A673 (cell line): Measurements from ENCODE around the gene VAT1. TPM values are rescaled to one million over a fixed set of nuclear protein-coding genes. Genes with fewer than 3 reads are reported as not detected.

Source experiments
- Bru-seq: library from RNA; stranded (reverse); fragments of 400-500 nt; gene quantifications from one replicate; lab custom pipeline; 2021; lab: Mats Ljungman, UMichigan
- BruChase-seq, 2 experiments: library from RNA; stranded (reverse); fragments of 400-500 nt; gene quantifications; one replicate each; lab custom pipeline; 2021; lab: Mats Ljungman, UMichigan
- BruUV-seq: library from RNA; stranded (reverse); fragments of 400-500 nt; replicated peaks from 2 replicates; lab custom pipeline; 2021; lab: Mats Ljungman, UMichigan
- CTCF ChIA-PET: fragments of 300-600 bp; sonication (Branson Sonifier 250); formaldehyde crosslinking; loops from one replicate; lab custom pipeline; 2022; ENCODE audit warnings: antibody characterized with exemption; lab: Charles Lee
- POLR2A ChIA-PET: fragments of 300-600 bp; sonication (Branson Sonifier 250); formaldehyde crosslinking; loops from one replicate; lab custom pipeline; 2022; ENCODE audit warnings: antibody characterized with exemption; ENCODE audit not compliant: low non-redundant PET; lab: Charles Lee
- DNase-seq: peaks from one replicate; pipeline ENCODE4 v3.0.0-alpha.2; 2015; ENCODE audit warnings: low spot score
- H3K27ac ChIP-seq: fragments of 200-600 bp; sonication (generic); 2 replicates; pipeline ENCODE4 v1.5.1; 2016; ENCODE audit warnings: mixed run types, low read depth, mild to moderate bottlenecking, mixed read lengths, antibody characterized with exemption, low read length; ENCODE audit not compliant: poor library complexity, severe bottlenecking
- H3K27me3 ChIP-seq: fragments of 200-600 bp; sonication (generic); replicated peaks from 2 replicates; pipeline ENCODE4 v1.6.1; 2017; ENCODE audit warnings: mixed run types, low read depth, mild to moderate bottlenecking, mixed read lengths, antibody characterized with exemption, low read length; ENCODE audit not compliant: insufficient read depth, poor library complexity
- H3K36me3 ChIP-seq: fragments of 200-600 bp; sonication (generic); 2 replicates; pipeline ENCODE4 v1.6.1; 2016; ENCODE audit warnings: mixed run types, mild to moderate bottlenecking, mixed read lengths, antibody characterized with exemption, low read length; ENCODE audit not compliant: insufficient read depth, poor library complexity, severe bottlenecking
- H3K4me1 ChIP-seq: fragments of 200-600 bp; sonication (generic); 2 replicates; pipeline ENCODE4 v1.6.1; 2017; ENCODE audit warnings: mixed run types, mild to moderate bottlenecking, mixed read lengths, antibody characterized with exemption, low read length; ENCODE audit not compliant: insufficient read depth, poor library complexity, severe bottlenecking
- H3K4me3 ChIP-seq: fragments of 200-600 bp; sonication (generic); 2 replicates; pipeline ENCODE4 v1.5.1; 2016; ENCODE audit warnings: low read depth, mixed run types, mild to moderate bottlenecking, mixed read lengths, low read length; ENCODE audit not compliant: poor library complexity, severe bottlenecking
- H3K9me3 ChIP-seq: fragments of 200-600 bp; sonication (generic); 2 replicates; pipeline ENCODE4 v1.6.1; 2016; ENCODE audit warnings: mixed run types, low read depth, mild to moderate bottlenecking, mixed read lengths, antibody characterized with exemption, low read length; ENCODE audit not compliant: poor library complexity, severe bottlenecking
- EZH2 ChIP-seq: fragments of 200-600 bp; sonication (generic); IDR thresholded peaks from 2 replicates; pipeline ENCODE4 v1.6.1; 2017; ENCODE audit warnings: borderline replicate concordance, low read depth, mild to moderate bottlenecking, mixed read lengths, antibody characterized with exemption, low read length; ENCODE audit not compliant: poor library complexity, severe bottlenecking
- intact Hi-C: fragments of 100-400 bp; cut with micrococcal nuclease; formaldehyde crosslinking; loops from one replicate; pipeline ENCODE4 v1.10.0; 2022; ENCODE audit not compliant: unreplicated experiment
- long read RNA-seq: library from polyadenylated mRNA; stranded (forward); transcript quantifications from one replicate; pipeline ENCODE4 v2.0.0, GENCODE V29; 2022
- total RNA-seq: library from RNA; stranded (reverse); gene quantifications from 2 replicates; pipeline ENCODE4 v1.2.3, GENCODE V29; 2021
- TF ChIP-seq, protein P1 (sequence below): fragments of 300-800, 200-600 bp; sonication (generic); conservative IDR thresholded peaks from 2 replicates; pipeline ENCODE4 v1.5.1; 2017; ENCODE audit warnings: low read depth, mild to moderate bottlenecking, antibody characterized with exemption, low read length, moderate library complexity, mixed read lengths

Gene VAT1
- 45.2 and 47.0 TPM in 2 replicates for total RNA-seq
- Bru-seq, nascent RNA, result percentile 44 among the genes with signal in this experiment
- BruChase-seq, experiment 1, labeled RNA remaining after a 2-hour chase, result percentile 53 among the genes with signal in this experiment
- BruChase-seq, experiment 2, labeled RNA remaining after a 6-hour chase, result percentile 69 among the genes with signal in this experiment
- long read RNA-seq, transcript VAT1-201 (6 exons, 2,734 nt), result major isoform, 69 of 90 reads
- long read RNA-seq, partial matches to known transcripts, result 3 of 90 reads
- long read RNA-seq, other reads (novel, unspliced or antisense), result 16 of 90 reads

DNA sequence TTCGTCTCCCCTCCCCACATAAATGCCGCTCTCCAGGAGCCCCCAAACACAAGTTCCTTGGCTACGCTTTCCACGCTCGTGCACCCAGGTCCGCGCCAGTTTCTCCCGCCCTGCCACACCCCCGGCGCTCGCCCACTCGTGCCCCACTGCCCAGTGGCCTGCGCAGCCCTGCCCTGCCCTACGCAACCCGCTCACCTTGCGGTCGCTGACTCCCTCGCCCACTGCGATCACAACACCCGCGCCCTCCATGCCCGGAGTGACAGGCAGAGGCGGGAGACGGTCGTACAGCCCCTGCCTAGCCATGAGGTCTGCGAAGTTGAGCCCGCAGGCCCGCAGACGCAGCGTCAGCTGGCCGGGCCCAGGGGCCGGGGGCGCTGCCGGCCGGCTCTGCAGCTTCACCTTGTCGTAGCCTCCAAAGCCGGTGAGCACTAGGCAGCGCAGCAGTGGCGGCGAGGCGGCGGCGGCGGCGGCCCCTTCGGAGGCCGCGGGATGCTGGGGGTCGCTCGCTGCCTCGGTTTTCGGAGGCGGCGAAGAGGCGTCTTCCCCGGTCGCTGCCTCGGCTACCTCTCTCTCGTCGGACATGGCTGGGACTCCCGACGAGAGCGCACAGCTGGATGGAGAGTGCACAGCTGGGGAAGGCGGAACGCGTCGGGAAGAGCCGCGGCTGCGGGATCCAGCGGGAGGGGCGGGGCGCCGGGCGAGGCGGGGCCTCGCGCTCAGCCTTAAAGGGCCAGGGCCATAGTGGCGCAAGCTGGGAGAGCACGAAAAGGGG lies at the start of gene VAT1:
TSS of gene VAT1 (minus strand) at position 645 of the 772 bp plus-strand sequence. CDS start at position 582, 63 bp downstream.
- Histone ChIP-seq H3K9me3 (no peaks in the 10 kb centered on the region), H3K27me3 (no peaks in the 10 kb centered on the region), H3K27ac (no peak within 1 kb of the TSS), H3K36me3 (no peaks in the 10 kb centered on the region), H3K4me3 (peak within 1 kb of the TSS; percentile 78), H3K4me1 (no peaks in the 10 kb centered on the region)
- no peak for TF ChIP-seq EZH2
- TF ChIP-seq, protein P1, sequence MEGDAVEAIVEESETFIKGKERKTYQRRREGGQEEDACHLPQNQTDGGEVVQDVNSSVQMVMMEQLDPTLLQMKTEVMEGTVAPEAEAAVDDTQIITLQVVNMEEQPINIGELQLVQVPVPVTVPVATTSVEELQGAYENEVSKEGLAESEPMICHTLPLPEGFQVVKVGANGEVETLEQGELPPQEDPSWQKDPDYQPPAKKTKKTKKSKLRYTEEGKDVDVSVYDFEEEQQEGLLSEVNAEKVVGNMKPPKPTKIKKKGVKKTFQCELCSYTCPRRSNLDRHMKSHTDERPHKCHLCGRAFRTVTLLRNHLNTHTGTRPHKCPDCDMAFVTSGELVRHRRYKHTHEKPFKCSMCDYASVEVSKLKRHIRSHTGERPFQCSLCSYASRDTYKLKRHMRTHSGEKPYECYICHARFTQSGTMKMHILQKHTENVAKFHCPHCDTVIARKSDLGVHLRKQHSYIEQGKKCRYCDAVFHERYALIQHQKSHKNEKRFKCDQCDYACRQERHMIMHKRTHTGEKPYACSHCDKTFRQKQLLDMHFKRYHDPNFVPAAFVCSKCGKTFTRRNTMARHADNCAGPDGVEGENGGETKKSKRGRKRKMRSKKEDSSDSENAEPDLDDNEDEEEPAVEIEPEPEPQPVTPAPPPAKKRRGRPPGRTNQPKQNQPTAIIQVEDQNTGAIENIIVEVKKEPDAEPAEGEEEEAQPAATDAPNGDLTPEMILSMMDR, result no peak
- DNase-seq, result peak; percentile 69
- ChIA-PET CTCF (interaction anchor here (0.6 kb wide), 2 partner anchors 770 to 786 kb away, joined by 4 to 7 read pairs; no protein-coding TSS in a partner anchor), POLR2A (no interaction called here)
- intact Hi-C loops, result loop anchor here (10.0 kb wide), 1 partner anchor 103 kb away; the partner anchor contains the start of gene BRCA1
- no TSS peak for BruUV-seq

- TF ChIP-seq, protein P1, result no peak
- no peak for TF ChIP-seq EZH2
- Histone ChIP-seq H3K27me3 (no peaks in the 10 kb centered on the region), H3K27ac (no peak overlapping the region), H3K4me1 (no peaks in the 10 kb centered on the region), H3K36me3 (peaks cover 7% of the 10 kb centered on the region), H3K9me3 (no peaks in the 10 kb centered on the region), H3K4me3 (no peak overlapping the region)
- DNase-seq, result no peak
- intact Hi-C loops, result no loop called here
- ChIA-PET CTCF (no interaction called here), POLR2A (no interaction called here)
- BruUV-seq, result no TSS peak
Measured at GRCh38 chr17:43070872-43071271, 48.7 kb upstream of the VAT1 start.

DNA sequence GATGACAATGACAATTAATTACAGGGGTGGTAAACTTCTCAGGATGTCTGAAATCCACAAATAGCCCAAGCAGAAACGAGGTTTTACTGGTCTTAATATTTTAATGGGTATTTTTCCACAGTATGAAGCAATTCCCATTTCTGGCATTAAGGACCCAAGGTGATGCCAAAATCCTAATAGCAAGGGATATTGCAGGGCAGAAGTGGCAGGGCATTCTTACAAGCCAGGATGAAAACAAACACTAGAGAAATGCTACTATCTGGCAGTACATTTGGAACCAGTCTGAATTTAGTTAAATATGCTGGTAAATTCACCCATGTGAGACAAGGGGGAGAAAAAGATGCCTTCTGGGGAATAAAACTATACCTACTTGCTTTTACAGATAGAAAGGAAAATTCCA lies 48.1 kb upstream of the VAT1 start:
- H3K9me3 ChIP-seq, result no peaks in the 10 kb centered on the region
- peaks cover 7% of the 10 kb centered on the region for H3K36me3 ChIP-seq
- H3K4me3 ChIP-seq, result no peak overlapping the region
- BruUV-seq, result no TSS peak
- ChIA-PET CTCF (no interaction called here), POLR2A (no interaction called here)
- no peak overlapping the region for H3K27ac ChIP-seq
- H3K27me3 ChIP-seq, result no peaks in the 10 kb centered on the region
- intact Hi-C loops, result no loop called here
- H3K4me1 ChIP-seq, result no peaks in the 10 kb centered on the region
- TF ChIP-seq, protein P1, result no peak
- TF ChIP-seq EZH2, result no peak
- no peak for DNase-seq
